H1 (cell line): ENCODE data around the gene ATP9B.

Experiments
- CTCF ChIP-seq, 3 experiments: IDR thresholded peaks; 1 replicate in 2 of 3; 2 replicates in 1 of 3; pipeline versions ENCODE4 v1.5.1 to v1.6.1; 2011; ENCODE audit warnings: low read length in 3 of 3, mild to moderate bottlenecking in 3 of 3, inconsistent platforms in 2 of 3, low read depth in 1 of 3, moderate library complexity in 1 of 3; ENCODE audit not compliant: insufficient read depth in 1 of 3; ENCODE audit errors: control extremely low read depth in 1 of 3
- NRF1 ChIP-seq: IDR thresholded peaks from 2 replicates; pipeline ENCODE4 v1.6.1; 2011; ENCODE audit warnings: mild to moderate bottlenecking, low read depth, low read length, improper control_type of control experiment

GRCh38 chr18:79327199-79327721, 258.1 kb downstream of the ATP9B start:
- no peak for TF ChIP-seq CTCF (IDR thresholded peaks at IDR 0.05; ENCODE audit: control extremely low read depth in 1 of 3, insufficient read depth in 1 of 3, low read depth in 1 of 3, low read length in 3 of 3)
- no peak for TF ChIP-seq NRF1
